ENCODE results near the gene REM2.

REM2 gene

DNA sequence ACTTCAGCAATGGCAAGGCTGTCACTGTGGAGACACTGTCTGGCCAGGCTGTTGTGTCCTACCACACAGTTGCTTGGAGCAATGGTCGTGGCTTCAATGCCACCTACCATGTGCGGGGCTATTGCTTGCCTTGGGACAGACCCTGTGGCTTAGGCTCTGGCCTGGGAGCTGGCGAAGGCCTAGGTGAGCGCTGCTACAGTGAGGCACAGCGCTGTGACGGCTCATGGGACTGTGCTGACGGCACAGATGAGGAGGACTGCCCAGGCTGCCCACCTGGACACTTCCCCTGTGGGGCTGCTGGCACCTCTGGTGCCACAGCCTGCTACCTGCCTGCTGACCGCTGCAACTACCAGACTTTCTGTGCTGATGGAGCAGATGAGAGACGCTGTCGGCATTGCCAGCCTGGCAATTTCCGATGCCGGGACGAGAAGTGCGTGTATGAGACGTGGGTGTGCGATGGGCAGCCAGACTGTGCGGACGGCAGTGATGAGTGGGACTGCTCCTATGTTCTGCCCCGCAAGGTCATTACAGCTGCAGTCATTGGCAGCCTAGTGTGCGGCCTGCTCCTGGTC lies 7.2 kb upstream of the REM2 start:
- no peak for DNase-seq

DNA sequence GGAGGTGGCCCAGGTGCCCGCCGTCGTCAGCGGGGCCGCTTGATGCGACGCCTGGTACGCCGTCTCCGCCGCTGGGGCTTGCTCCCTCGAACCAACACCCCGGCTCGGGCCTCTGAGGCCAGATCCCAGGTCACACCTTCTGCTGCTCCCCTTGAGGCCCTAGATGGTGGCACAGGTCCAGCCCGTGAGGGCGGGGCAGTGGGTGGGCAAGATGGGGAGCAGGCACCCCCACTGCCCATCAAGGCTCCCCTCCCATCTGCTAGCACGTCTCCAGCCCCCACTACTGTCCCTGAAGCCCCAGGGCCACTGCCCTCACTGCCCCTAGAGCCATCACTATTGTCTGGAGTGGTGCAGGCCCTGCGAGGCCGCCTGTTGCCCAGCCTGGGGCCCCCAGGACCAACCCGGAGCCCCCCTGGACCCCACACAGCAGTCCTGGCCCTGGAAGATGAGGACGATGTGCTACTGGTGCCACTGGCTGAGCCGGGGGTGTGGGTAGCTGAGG lies 6.0 kb upstream of the REM2 start:
- DNase-seq = no peak

DNA sequence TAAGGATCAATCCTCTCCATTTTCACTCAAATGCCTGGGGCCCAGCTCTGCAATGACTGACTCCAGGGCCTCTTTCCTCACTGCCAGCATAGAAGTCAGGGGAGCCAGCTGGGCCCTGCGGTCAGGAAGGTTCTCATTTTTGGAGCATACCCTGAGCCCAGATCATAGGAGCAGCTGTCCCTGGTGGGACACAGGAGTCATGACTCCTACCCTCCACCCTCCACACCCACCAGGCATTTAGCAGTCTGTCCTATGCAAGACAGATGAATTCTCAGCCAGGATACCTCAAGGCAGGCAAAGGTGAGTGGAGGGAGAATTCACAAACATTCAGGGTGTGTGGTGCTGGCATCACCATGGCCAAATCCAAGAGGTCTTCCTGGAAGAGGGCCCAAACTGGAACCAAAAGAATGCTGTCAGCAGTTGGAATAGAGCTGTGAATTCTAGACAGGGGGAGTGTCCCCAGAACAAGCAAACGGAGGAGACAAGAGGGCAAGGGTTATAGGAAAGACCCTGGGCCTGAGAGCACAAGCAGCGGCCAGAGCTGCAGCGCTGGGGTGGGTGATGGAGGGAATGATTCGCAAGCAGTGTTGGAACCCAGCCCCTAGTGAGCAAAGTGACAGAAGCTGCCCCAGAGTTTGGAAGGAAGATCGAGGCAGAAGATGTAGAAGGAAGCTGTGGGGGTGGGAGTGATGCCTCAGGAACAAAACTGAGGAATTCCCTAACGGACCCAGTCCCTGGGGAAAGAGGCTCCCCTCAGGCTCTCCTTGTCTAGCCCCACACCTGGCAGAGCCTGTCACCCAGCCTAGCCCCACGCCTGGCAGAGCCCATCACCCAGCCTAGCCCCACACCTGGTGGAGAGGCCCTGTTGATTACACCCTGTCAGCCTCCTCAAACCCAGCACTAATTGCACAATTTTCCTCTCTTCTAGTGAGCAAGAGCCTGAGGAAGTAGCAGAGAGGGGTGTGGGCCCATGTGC lies 4.5 kb upstream of the REM2 start:
- DNase-seq = no peak

DNA sequence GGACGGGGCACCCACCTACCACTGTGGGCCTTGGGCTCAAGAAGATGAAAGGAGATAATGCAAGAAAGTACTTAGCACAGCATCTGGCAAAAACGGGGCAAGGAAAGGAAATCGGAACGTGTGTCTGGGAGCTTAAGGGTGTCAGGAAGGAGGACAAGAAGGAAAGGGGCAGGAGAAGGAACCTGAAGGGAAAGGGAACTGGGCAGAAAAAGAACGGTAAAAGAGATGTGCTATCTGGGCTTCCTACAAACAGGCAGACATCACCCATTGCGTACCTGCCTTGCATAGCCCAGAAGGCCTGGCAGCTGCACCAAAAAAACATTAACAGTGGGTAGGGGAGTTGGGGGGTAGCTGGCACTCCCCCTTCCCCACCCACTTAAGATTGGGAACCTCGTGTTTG lies 958 bp upstream of the REM2 start:
- no peak for DNase-seq

DNA sequence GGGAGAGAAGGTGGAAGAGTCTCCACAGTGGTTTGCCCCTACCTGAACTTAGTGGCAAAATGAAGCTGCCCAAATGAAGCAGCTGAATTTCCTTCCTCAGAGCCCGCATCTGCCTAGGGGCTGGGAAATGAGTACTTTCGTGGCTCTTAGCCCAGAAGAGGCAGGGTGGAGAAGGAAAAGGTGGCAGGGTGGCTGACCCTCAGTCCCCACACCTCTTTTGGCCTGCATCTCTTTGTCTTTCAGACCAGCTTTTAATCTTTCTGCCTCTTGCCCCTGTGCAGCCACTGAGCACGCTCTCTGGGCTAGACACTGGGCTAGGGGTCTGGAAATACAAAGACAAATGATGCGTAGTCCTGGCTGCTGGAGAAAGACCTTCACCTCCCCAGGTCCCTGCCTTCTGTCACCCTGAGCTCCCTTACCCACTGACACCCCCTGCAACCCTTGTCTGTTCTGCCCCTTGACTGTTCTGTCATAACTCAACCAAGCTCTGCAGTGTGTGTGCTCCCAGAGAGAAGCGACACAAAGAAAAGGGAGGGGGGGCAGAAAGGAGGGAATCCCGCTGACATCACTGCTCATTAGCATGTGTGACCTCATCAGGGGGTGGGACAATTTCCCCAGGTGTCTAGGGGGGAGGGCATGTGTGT lies 371 bp upstream of the REM2 start:
- DNase-seq = peak; percentile 26

DNA sequence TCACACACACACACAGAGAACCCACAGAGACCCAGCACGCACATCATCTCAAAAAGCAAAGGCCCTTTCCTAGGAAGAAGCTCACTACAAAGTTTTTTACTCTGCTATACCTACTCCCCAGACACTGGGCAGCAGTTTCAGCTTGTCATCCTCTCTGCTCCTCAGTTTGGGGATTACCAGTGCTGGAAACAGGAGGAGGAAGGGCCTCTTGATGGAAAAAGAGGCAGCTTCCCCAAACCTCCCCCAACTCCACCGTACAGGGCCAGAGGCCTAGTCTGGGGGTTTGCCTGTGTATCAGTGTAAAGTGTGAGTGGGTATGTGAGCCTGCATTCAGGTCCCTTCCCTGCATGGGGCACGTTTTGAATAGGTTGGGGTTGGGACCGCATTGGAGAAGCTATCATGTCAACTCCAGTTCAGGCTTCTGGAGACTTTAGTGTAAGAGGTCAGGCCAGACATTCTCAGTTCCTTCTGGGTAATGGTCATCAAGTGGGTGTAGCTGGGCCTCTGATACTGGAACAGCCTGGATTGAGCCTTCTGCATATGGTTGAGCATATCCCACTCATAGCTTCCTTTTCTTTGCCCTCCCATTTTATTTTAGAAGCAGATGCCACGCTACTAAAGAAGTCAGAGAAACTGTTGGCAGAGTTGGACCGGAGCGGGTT lies 1.2 kb downstream of the REM2 start:
- no peak for DNase-seq

DNA sequence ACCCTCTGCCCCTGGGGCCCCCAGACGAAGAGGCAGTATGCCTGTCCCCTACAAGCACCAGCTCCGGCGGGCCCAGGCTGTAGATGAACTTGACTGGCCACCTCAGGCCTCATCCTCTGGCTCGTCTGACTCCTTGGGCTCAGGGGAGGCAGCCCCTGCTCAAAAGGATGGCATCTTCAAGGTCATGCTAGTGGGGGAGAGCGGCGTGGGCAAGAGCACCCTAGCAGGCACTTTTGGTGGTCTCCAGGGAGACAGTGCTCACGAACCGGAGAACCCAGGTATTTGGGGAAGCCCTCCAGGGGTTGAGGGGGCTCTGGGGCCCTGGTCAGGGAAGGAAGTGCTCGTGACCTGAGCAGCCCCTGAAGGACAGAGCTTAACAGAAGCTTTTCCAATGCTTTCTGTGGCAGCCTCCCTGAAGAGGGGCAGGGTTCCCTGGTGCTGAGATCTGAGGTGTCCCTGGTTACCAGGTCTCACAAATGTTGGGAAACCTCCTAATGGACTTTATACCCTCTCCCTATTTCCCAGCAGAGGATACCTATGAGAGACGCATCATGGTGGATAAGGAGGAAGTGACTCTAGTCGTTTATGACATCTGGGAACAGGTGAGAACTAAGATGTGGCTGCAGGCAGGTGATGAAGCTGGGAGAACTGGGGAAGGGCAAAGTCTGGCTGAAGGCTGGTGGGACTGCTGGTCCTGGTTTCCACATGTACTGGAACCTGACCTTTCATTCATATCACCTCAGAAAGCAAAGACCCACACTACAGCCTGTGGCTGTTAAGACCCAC lies 1.9 kb downstream of the REM2 start:
- no peak for DNase-seq

DNA sequence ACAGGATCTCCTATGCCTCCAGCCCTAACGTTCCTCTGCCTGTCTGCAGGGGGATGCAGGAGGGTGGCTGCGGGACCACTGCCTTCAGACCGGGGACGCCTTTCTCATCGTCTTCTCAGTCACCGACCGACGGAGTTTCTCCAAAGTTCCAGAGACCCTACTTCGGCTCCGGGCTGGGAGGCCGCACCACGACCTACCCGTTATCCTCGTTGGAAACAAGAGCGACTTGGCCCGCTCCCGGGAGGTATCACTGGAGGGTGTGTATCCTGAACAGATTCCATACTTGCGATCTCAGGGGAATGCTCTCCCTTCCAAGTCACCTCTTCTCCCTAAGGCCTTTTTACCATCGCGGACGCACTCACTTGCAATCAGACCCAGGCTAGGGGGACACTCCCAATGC lies 3.0 kb downstream of the REM2 start:
- no peak for DNase-seq

DNA sequence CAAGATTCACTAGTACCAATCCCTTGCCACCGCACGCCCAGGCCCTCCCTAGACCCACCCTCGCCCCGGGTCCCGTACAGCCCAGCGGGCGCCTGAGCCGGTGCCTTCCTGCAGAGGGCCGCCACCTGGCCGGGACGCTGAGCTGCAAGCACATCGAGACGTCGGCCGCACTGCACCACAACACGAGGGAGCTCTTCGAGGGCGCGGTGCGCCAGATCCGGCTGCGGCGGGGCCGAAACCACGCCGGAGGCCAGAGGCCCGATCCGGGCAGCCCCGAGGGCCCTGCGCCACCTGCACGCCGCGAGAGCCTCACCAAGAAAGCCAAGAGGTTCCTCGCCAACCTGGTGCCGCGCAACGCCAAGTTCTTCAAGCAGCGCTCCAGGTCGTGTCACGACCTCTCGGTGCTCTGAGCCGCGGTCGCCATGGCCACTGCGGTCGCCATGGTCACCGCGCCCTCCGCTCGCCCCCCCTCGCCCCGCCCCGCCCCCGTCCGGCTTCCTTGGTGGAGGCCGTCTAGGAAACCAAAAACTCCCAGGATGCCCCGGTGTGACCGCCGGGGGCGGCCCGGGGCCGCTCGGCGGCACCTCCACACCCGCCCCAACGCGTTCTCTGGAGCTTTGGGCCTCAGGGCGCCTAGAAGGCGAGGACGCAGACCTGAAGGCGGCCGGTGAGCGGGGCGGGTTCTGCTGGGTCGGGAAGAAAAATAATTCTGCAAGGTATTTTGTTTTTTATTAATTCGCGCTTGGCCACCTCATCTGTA lies 3.7 kb downstream of the REM2 start:
- peak; percentile 56 for DNase-seq

DNA sequence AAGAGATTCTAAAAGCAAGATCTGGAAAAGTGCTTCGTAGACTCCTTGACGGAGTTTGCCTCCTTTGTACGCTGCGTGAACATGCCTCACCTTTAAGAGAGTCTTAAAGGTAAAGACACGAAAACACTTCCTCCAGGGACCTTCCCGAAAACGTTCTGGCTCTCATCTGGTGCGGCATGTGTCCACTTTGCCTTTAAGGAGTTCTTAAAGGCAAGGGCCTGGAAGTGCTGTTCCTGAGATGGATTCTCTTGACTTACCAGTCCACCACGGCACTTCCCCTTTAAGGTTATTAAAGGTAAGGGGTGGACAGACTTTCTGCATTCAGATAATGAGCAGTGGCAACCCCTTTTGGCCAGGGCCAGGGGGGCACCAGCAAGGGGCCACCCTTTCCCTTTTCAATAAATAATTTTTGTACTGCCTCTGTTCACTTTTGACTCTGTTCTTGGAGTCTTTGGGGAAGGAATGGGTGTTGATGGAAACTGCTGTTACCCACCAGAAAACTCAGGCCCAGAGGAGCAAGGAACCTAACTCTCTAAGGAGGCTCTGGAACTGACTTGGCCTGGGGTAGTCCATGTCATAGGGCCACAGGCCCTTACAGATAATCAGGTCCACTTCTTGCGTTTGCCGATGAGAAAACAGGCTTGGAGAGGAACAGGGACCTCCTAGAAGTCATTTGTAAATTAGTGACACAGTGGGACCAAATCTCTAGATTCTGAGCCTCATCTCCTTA lies 4.4 kb downstream of the REM2 start:
- DNase-seq = peak; percentile 92

DNA sequence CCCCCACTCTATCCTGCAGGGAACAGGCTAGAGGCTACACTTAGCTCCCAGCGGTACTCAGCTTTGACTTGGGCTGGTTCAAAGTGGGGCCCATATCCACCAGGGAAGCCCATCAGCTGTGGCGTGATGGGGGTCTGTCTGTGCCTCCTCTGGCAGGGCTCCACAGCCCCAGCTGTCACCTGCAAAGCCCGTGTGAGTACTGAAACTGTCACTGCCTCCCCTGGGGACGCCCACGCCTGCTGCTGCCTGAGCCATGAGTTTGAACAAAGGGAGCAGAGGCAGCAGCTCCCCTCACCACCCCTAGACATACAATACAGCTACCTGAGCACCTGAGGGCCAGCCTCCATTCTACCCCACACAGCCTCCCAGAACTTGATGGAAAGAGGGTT lies 5.0 kb downstream of the REM2 start:
- no peak for DNase-seq

DNA sequence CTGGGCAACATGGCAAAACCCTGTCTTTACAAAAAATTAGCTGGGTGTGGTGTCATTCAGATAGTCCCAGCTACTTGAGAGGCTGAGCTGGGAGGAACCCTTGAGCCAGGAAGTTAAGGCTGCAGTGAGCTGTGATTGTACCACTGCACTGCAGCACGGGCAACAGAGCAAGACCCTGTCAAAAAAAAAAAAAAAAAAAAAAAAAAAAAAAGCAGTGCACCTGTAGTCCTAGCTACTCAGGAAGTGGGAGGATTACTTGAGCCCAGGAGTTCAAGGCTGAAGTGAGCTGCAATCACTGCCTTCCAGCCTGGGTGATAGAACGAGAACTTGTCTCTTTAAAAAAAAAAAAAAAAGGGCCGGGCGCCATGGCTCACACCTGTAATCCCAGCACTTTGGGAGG lies 5.6 kb downstream of the REM2 start:
- DNase-seq = no peak

DNA sequence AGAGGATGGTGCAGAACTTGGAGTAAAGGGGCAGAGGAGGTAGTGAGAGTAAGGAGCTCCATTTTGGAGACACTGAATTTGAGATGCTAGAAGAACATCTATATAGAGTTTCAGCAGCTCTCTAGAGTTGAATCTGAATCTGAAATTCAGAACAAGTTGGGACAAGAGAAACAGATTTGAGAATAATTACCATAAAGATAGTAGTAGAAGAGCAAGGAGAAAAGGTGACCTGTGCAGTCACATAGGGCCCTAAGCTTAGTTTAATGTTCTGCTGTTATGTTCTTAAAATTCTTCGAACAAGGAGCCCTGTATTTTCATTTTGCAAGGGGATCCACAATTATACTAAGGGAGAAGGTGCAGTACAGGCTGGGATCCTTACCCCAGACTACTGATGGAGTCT lies 7.4 kb downstream of the REM2 start:
- no peak for DNase-seq

DNA sequence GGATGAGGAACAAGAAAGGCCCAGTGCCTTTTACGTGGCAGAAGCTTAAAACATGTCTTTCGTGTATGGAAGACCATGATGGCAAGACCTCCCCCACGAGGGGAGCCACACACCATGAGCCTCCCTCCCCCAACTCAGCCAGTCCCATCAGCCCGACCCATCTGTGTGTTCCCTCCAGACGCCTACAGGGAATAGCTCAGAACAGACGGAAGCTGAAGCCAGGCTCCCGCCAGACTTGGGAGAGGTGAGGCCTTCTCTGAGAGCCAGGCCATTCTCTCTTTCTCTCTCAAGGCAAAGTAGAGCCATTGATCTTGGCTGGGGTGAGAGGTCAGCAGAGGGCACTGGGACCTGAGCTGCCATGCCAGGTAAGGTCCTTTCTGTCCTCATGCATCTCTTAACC lies 9.5 kb downstream of the REM2 start:
- DNase-seq = no peak

DNA sequence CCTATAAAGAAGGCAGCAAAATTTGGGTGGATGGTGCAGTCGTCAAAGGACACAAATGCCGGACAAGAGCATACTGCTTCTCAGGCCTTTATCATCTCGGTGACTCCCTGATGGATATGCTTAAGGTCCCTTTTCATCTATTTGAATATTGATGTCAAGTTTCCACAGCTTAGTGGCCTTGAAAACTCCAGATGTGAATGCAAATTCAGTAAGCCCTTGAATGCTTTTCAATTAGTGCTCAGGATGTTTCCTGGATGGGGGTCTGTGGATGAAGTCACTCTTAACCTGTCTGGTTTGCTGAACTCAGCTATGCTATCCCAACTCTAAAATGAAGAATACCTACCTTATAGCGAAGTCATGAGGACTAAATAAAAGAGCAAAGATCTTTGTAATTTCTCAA lies 10.7 kb downstream of the REM2 start:
- DNase-seq = no peak

DNA sequence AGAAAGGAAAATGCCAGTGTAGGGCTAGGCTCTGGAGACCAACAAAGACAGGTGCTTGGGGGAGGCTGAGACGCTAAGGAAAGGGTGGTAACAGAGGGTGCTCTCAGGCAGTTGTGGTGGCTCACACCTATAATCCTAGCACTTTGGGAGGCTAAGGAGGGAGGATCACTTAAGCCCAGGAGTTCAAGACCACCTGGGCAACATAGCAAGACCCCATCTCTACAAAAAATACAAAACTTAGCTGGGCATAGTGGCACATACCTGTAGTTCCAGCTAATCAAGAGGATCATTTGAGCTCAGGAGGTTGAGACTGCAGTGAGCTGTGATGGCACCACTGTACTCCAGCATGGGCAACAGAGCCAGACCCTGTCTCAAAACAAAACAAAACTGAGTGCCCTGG lies 12.4 kb downstream of the REM2 start:
- DNase-seq = no peak

DNA sequence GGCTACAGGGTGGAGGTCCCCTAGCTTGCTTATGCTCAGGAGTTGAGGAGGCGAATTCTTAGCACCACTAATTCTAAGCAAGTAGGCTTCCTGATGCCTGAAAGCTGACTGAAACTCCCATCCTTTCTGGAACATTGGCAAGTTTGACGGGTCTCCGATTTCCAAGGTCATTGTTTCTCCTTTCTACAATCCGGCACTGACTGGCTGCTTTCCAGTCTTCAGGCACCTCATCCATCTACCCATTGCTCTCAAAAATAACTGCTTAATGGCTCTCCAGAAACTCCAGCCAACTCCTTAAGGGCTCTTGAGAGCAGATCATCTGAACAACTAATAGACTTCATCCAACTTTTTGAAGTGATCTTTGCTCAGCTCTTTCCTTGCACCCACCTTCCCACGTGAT lies 13.3 kb downstream of the REM2 start:
- no peak for DNase-seq

DNA sequence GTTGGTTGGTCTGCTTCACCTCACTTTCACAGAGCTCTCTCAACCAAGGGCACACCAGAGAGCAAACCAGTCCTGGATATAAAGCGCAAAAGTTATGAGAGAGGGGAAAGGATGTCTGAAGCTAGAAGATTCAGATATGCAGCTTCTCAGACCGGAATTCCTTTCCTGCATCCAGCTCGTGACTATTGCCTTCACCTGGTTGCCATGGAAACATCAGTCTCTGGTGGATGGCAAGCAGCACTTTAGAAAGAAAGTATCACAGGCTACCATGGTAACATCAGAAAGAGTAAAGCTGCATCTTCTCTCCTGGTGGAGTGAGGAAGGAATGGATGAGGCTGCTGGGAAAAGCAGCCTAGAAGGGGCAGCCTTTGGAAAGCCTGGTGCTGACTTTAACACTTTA lies 13.7 kb downstream of the REM2 start:
- DNase-seq = no peak

DNA sequence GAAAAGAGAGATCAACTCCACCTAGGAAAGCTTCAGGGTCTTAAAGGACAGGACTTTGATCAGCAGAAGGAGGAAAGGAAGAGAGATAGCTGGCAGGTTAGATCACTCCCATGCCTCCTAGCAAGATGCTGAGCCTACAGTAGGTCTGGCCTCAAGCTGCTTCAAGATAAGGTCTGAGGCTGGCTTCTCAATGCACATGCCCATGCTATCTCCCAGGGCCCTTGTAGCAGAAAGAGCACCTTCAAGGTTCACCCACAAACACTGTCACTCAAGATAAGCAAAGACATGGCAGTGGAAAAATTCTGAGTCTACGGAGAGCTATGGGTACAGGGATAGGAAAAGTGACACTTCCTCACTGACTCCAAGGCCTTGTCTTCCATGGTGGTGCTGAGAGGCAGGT lies 14.3 kb downstream of the REM2 start:
- no peak for DNase-seq

DNA sequence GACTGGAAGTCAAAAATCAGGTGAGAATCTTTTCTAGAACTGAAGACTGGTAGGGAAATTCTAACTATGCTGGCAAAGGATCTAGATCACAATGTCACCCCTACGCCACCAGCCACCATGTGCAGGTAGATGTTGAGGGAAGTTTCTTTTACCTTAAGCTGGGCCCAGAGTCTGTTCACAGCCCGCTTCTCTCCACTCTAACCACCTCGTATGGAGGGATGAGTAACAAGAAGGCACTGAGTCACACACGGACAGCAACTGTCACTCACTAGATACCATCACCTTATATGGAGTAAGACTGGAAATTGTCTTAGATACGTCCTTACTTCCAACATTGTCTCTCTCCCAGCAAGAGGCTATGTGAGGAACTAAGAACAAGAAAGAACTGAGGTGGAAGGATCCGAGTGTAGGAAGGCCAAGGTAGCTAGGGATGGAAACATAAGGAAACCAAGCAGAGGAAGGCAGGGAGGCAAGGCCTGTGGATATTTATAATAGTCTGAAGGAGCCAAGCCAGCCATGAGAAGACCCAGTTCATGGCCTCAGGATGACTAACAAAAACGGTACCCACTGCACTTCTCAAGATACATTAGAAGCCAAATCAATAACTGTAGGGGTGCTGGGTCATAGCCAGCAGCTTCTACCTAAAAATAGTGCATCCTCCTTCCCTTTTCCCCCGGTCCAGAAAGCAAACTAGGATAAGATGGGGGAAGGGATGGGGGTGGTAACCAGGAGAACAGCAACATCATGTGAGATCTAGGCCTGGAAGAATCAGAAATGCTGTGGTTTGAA lies 15.5 kb downstream of the REM2 start:
- DNase-seq = no peak
